GM13976 (cell line): ENCODE measurements around the gene MED12.
A peak's percentile ranks its signal among the peaks of the same experiment; 100 is the strongest.
"Not testable (repeated sequence)": the region's sequence is repeated elsewhere in the genome, so short reads cannot be mapped to it uniquely, and the experiment has no call there.

Experiments
- DNase-seq: peaks from one replicate; pipeline ENCODE4 v3.0.0; 2012; ENCODE audit warnings: low spot score
- in situ Hi-C: fragments of 300-500 bp; cut with MboI; formaldehyde crosslinking; loops from one replicate; pipeline ENCODE4 v1.12.0; 2022; ENCODE audit warnings: low sequenced_read_pairs, mixed read lengths, inconsistent platforms; ENCODE audit not compliant: unreplicated experiment
- TF ChIP-seq, protein P1 (sequence below): IDR thresholded peaks from 2 replicates; pipeline ENCODE4 v1.5.1; 2012; ENCODE audit warnings: borderline replicate concordance, mild to moderate bottlenecking; ENCODE audit not compliant: insufficient read depth; ENCODE audit errors: extremely low read depth, missing control alignments, control extremely low read depth

The MED12 gene

DNA sequence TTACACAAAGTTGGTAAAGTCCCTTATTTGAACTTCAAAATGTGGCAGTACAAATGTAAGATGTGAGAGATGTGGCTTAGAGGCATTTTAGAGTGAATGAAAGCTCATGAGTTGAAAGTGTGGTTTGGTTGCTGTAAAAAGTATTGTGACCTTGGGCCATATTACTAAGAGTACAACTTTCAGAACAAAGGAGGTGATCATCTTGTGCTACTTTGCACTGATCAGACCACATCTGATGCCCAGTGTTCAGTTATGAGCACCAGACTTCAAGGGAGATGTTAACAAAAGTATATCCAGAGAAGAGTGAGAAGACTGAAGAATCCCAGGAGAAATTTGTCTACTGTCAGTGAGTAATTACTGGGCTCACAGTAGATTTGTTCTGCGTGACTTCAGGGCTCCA is 56.4 kb downstream of the MED12 start:
- no peak for DNase-seq
- TF ChIP-seq, protein P1, sequence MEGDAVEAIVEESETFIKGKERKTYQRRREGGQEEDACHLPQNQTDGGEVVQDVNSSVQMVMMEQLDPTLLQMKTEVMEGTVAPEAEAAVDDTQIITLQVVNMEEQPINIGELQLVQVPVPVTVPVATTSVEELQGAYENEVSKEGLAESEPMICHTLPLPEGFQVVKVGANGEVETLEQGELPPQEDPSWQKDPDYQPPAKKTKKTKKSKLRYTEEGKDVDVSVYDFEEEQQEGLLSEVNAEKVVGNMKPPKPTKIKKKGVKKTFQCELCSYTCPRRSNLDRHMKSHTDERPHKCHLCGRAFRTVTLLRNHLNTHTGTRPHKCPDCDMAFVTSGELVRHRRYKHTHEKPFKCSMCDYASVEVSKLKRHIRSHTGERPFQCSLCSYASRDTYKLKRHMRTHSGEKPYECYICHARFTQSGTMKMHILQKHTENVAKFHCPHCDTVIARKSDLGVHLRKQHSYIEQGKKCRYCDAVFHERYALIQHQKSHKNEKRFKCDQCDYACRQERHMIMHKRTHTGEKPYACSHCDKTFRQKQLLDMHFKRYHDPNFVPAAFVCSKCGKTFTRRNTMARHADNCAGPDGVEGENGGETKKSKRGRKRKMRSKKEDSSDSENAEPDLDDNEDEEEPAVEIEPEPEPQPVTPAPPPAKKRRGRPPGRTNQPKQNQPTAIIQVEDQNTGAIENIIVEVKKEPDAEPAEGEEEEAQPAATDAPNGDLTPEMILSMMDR: no peak
- in situ Hi-C loops: no loop called here

DNA sequence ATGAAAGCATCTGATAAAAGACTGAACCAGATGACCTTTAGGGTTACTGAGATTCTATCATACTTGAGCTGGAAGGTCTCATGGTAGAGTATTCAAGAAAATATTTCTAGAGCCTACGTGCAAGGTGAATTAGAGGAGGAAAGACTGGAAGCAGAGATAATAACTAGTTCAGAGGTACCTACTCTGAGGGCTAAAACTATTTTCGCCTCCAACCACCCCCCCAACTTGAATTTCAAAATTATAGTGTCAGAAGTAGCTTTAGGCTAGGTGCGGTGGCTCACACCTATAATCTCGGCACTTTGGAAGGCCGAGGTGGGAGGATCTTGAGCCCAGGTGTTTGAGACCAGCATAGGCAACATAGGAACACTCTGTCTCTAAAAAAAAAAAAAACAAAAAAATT is 57.1 kb downstream of the MED12 start:
- no peak for DNase-seq
- TF ChIP-seq, protein P1: no peak
- in situ Hi-C loops: no loop called here

DNA sequence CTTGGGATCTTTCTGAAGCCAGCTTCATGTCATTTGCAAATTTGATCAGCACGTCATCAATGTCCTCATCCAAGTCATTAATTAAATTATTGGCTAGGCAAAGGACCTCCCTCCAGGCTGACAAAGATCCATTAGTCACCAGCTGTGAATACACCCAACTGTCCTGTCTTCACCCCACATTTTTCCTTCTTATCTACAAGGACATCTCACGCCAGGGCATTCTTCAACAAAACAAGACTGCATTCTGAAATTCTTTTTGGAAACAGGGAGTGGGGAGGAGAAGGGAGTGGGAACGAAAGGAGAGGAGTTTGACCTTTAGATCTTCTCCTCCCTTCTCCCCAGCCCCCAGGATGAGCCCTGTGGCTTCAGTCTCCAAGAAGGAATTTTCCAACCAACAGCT is 58.9 kb downstream of the MED12 start:
- DNase-seq: no peak
- TF ChIP-seq, protein P1: no peak
- in situ Hi-C loops: no loop called here

DNA sequence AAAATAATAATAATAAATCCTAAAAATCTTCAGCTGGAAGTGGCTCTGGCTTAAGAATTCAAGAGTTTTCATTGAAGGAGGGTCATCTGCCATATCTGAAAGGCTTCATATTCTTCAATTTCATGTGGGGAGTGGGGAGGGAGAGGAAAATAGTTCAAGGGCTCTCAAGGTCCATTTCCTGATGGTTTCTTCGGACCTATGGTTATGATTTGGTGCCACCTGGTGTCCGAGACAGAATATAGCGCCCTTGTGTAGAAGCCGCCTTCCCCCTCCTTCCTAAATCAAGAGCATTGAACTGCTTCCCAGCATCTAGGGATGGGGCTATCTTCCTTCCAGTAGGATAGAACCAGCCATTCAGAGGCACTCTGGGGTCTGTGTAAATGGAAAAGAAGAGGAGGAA is 60.5 kb downstream of the MED12 start:
- TF ChIP-seq, protein P1: peak; percentile 25
- peak; percentile 49 for DNase-seq
- in situ Hi-C loops: no loop called here

DNA sequence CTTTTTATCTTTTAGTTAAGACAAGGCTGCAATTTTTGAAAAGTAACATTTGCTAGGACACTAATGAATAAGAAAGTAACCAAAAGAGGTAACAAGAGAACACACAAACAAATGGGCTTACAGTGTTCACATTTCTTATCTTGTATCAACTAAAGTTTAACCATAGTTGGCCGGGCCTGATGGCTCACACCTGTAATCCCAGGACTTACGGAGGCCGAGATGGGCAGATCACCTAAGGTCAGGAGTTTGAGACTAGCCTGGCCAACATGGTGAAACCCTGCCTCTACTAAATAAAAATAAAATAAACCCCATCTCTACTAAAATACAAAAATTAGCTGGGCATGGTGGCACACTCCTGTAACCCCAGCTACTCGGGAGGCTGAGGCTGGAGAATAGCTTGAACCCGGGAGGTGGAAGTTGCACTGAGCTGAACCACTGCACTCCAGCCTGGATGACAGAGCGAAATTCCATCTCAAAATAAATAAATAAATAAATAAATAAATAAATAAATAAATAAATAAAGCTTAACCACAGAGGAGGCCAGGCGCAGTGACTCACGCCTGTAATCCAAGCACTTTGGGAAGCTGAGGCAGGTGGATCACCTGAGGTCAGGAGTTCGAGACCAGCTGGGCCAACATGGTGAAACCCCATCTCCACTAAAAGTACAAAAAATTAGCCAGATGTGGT is 62.3 kb downstream of the MED12 start:
- in situ Hi-C loops, DNase-seq: not testable (repeated sequence)

DNA sequence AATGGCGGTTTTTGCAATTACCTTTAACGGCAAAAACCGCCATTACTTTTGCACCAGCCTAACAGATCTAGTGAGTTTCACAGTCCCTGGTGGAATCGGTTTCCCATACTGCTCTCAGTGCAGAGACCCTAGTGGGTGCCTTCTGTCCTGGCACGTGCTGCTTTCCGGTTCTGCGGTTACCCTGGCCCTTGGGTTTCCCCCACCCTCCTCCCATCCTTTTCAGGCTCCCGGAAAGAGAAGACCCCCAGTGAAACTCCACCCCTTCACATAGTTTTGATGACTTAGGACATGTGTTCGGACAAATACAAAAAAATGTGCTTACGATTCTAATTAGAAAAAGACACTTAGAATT is 63.1 kb downstream of the MED12 start:
- in situ Hi-C loops: no loop called here
- TF ChIP-seq, protein P1: no peak
- DNase-seq: no peak

DNA sequence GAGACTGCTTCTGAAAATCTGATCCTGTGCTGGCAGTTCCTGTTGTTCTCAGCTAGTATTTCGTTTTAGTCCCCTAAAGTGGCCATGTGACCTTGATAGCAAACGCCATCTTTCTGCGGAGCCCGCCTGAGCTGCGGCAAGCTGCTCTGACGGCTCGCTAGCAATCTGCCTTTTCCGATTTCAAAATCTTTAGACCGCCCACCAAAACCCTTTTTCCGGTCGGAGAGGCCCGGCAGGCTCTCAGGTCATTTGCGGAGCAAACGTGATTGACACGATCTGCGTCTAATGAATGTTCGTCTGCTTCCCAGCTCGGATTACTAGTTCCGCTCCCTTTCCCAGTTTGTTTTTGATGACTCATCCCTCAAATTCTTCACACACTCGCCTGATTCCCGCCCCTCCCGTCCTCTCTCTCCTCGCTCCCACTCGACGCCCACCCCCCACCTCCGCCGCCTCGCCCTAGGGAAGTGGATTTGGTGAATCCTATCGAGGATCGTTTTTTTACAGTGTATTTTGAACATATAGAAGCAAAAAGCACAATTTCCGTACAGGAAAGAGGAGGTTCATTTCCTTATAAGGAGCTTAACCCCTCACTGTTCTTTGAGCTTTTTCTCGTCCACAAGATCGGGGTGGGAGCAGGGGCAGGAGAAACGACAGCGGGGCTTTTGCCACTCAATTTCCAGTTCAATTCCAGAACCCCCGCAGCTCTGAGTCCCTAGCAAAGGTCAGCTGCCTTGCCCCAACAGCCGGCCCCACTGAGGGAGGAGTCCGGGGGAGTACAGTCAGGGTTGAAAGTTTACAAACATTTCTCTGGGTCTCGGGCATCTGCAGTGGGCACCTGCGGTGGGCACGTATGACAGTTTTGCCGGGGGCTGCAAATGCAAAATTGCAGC is 63.8 kb downstream of the MED12 start:
- in situ Hi-C loops: no loop called here
- TF ChIP-seq, protein P1: no peak
- DNase-seq: peak; percentile 73
